OCI-LY1 (cell line): ENCODE results near the gene KIF21A.

Source experiments
- H2AFZ ChIP-seq: fragments of 200-600 bp; sonication (generic), shearing (Covaris generic); 2 replicates; pipeline ENCODE4 v1.6.0; 2014; ENCODE audit warnings: antibody characterized with exemption, mild to moderate bottlenecking, low read length
- H3F3A ChIP-seq: fragments of 200-600 bp; sonication (generic), shearing (Covaris generic); 2 replicates; pipeline ENCODE4 v1.6.0; 2014; ENCODE audit warnings: mild to moderate bottlenecking, antibody characterized with exemption, low read length, moderate library complexity; ENCODE audit not compliant: insufficient read depth
- H3K27ac ChIP-seq: fragments of 200-600 bp; sonication (generic); 2 replicates; pipeline ENCODE4 v1.5.1; 2014; ENCODE audit warnings: low read length, mixed run types, mild to moderate bottlenecking, low read depth; ENCODE audit not compliant: poor library complexity, severe bottlenecking
- H3K27me3 ChIP-seq: fragments of 200-600 bp; sonication (generic); 2 replicates; pipeline ENCODE4 v1.6.0; 2014; ENCODE audit warnings: antibody characterized with exemption, mild to moderate bottlenecking, low read length, moderate library complexity; ENCODE audit not compliant: insufficient read depth
- H3K36me3 ChIP-seq: fragments of 200-600 bp; sonication (generic); 2 replicates; pipeline ENCODE4 v1.6.1; 2014; ENCODE audit warnings: mild to moderate bottlenecking, antibody characterized with exemption, low read length, moderate library complexity, mixed read lengths; ENCODE audit not compliant: insufficient read depth
- H3K4me1 ChIP-seq: fragments of 200-600 bp; sonication (generic); 2 replicates; pipeline ENCODE4 v1.5.1; 2014; ENCODE audit warnings: mild to moderate bottlenecking, low read length, moderate library complexity; ENCODE audit not compliant: insufficient read depth, severe bottlenecking
- H3K4me2 ChIP-seq: fragments of 200-600 bp; sonication (generic), shearing (Covaris generic); 2 replicates; pipeline ENCODE4 v1.6.1; 2014; ENCODE audit warnings: low read length
- H3K4me3 ChIP-seq: fragments of 200-600 bp; sonication (generic); 2 replicates; pipeline ENCODE4 v1.5.1; 2014; ENCODE audit warnings: low read length, low read depth, mild to moderate bottlenecking, mixed read lengths; ENCODE audit not compliant: poor library complexity, severe bottlenecking
- H3K79me2 ChIP-seq: fragments of 200-600 bp; shearing (Covaris generic); 2 replicates; pipeline ENCODE4 v1.6.1; 2016; ENCODE audit warnings: mixed run types, low read length, mixed read lengths; ENCODE audit not compliant: insufficient read depth
- H3K9ac ChIP-seq: fragments of 200-600 bp; sonication (generic), shearing (Covaris generic); 2 replicates; pipeline ENCODE4 v1.6.1; 2014; ENCODE audit warnings: mild to moderate bottlenecking, low read length, mixed read lengths
- H3K9me2 ChIP-seq: fragments of 200-600 bp; sonication (generic), shearing (Covaris generic); 2 replicates; pipeline ENCODE4 v1.6.1; 2014; ENCODE audit warnings: low read depth, mild to moderate bottlenecking, low read length, mixed read lengths
- H3K9me3 ChIP-seq: fragments of 200-600 bp; shearing (Covaris generic); 2 replicates; pipeline ENCODE4 v1.6.1; 2014; ENCODE audit warnings: low read length, mixed read lengths
- H4K20me1 ChIP-seq: fragments of 200-600 bp; sonication (generic), shearing (Covaris generic); 2 replicates; pipeline ENCODE4 v1.6.0; 2016; ENCODE audit warnings: mild to moderate bottlenecking, low read length; ENCODE audit not compliant: insufficient read depth
- EZH2 ChIP-seq: fragments of 200-600 bp; sonication (generic), shearing (Covaris generic); IDR thresholded peaks from 2 replicates; pipeline ENCODE4 v1.8.0; 2017; ENCODE audit warnings: borderline replicate concordance, mixed run types, mild to moderate bottlenecking, antibody characterized with exemption, low read length, moderate library complexity, mixed read lengths
- TF ChIP-seq, protein P1 (sequence below): fragments of 200-600 bp; sonication (generic), shearing (Covaris generic); IDR thresholded peaks from 2 replicates; pipeline ENCODE4 v1.5.1; 2017; ENCODE audit warnings: mild to moderate bottlenecking, antibody characterized with exemption, low read length, moderate library complexity, mixed read lengths

KIF21A gene

GRCh38 chr12:39359645-39360044 lies 83.3 kb downstream of the KIF21A start:
- H3K4me1 ChIP-seq, result no peaks in the 10 kb centered on the region
- H3K79me2 ChIP-seq, result no peaks in the 10 kb centered on the region
- TF ChIP-seq, protein P1, sequence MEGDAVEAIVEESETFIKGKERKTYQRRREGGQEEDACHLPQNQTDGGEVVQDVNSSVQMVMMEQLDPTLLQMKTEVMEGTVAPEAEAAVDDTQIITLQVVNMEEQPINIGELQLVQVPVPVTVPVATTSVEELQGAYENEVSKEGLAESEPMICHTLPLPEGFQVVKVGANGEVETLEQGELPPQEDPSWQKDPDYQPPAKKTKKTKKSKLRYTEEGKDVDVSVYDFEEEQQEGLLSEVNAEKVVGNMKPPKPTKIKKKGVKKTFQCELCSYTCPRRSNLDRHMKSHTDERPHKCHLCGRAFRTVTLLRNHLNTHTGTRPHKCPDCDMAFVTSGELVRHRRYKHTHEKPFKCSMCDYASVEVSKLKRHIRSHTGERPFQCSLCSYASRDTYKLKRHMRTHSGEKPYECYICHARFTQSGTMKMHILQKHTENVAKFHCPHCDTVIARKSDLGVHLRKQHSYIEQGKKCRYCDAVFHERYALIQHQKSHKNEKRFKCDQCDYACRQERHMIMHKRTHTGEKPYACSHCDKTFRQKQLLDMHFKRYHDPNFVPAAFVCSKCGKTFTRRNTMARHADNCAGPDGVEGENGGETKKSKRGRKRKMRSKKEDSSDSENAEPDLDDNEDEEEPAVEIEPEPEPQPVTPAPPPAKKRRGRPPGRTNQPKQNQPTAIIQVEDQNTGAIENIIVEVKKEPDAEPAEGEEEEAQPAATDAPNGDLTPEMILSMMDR, result no peak
- TF ChIP-seq EZH2, result no peak
- no peaks in the 10 kb centered on the region for H3K9me3 ChIP-seq
- H3K4me3 ChIP-seq, result no peak overlapping the region
- no peaks in the 10 kb centered on the region for H3K9me2 ChIP-seq
- no peak overlapping the region for H3K27ac ChIP-seq
- no peak overlapping the region for H2AFZ ChIP-seq
- no peak overlapping the region for H3K9ac ChIP-seq
- H3F3A ChIP-seq, result no peaks in the 10 kb centered on the region
- H3K27me3 ChIP-seq, result no peaks in the 10 kb centered on the region
- no peak overlapping the region for H3K4me2 ChIP-seq
- no peaks in the 10 kb centered on the region for H4K20me1 ChIP-seq
- peaks cover 24% of the 10 kb centered on the region for H3K36me3 ChIP-seq

GRCh38 chr12:39357041-39357440 lies 85.9 kb downstream of the KIF21A start:
- no peak overlapping the region for H2AFZ ChIP-seq
- no peak overlapping the region for H3K4me3 ChIP-seq
- TF ChIP-seq EZH2, result no peak
- TF ChIP-seq, protein P1, result no peak
- no peak overlapping the region for H3K27ac ChIP-seq
- no peaks in the 10 kb centered on the region for H3K79me2 ChIP-seq
- no peak overlapping the region for H3K9ac ChIP-seq
- no peaks in the 10 kb centered on the region for H3K27me3 ChIP-seq
- H3K9me3 ChIP-seq, result no peaks in the 10 kb centered on the region
- H3K36me3 ChIP-seq, result peaks cover 9% of the 10 kb centered on the region
- H4K20me1 ChIP-seq, result no peaks in the 10 kb centered on the region
- peaks cover 5% of the 10 kb centered on the region for H3K4me1 ChIP-seq
- H3F3A ChIP-seq, result no peaks in the 10 kb centered on the region
- H3K4me2 ChIP-seq, result no peak overlapping the region
- no peaks in the 10 kb centered on the region for H3K9me2 ChIP-seq

DNA sequence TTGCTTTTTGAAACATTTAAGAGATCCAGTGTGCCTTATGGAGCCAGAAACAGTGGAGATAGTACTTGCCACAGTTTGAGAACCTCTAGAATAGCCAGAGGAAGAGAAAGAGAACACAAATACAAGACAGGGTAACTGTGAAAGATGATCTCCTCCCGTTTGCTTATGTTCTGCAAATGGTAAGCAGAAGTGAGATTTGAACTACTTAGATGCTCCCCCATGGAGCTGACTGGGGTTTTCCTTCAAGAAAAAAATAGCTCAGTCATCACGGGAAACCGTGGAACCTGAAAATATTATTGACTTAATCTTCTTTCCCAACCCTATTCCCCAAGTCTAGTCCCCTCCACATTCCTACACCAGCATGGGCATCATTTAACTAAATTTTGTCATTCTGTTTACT lies 87.1 kb downstream of the KIF21A start:
- Histone ChIP-seq H3K27ac (no peak overlapping the region), H3K27me3 (no peaks in the 10 kb centered on the region), H3K9me2 (no peaks in the 10 kb centered on the region)

More for the DNA sequence above, 87.1 kb downstream of the KIF21A start:
- no peak overlapping the region for H3K9ac ChIP-seq
- no peaks in the 10 kb centered on the region for H3K79me2 ChIP-seq
- no peak overlapping the region for H2AFZ ChIP-seq
- no peak overlapping the region for H3K4me2 ChIP-seq
- TF ChIP-seq EZH2, result no peak
- TF ChIP-seq, protein P1, result no peak
- peaks cover 9% of the 10 kb centered on the region for H3K36me3 ChIP-seq
- no peaks in the 10 kb centered on the region for H4K20me1 ChIP-seq
- no peaks in the 10 kb centered on the region for H3F3A ChIP-seq
- no peaks in the 10 kb centered on the region for H3K9me3 ChIP-seq
- H3K4me3 ChIP-seq, result no peak overlapping the region
- peaks cover 5% of the 10 kb centered on the region for H3K4me1 ChIP-seq
